ENCODE measurements around the gene NUP205. TPM values are rescaled to one million over a fixed set of nuclear protein-coding genes. Genes with fewer than 3 reads are reported as not detected.
"Not testable (repeated sequence)": the region's sequence is repeated elsewhere in the genome, so short reads cannot be mapped to it uniquely, and the experiment has no call there.

NUP205 gene
- total RNA-seq, 1 donor from 2014 or later, result 38.8 TPM

- DNase-seq (ENCODE audit: low read depth), result no peak
Observed at GRCh38 chr7:135666846-135667245, 109.1 kb downstream of the NUP205 start.

GRCh38 chr7:135667626-135668025 is 109.9 kb downstream of the NUP205 start:
- DNase-seq (ENCODE audit: low read depth), result not testable (repeated sequence)

- not testable (repeated sequence) for DNase-seq (ENCODE audit: low read depth)
Observed at GRCh38 chr7:135668852-135669395, 111.2 kb downstream of the NUP205 start.

- DNase-seq (ENCODE audit: low read depth), result no peak
Observed at GRCh38 chr7:135669774-135670173, 112.1 kb downstream of the NUP205 start.

GRCh38 chr7:135670179-135670578 is 112.5 kb downstream of the NUP205 start:
- DNase-seq (ENCODE audit: low read depth), result peak; percentile 38

- peak; percentile 74 for DNase-seq (ENCODE audit: low read depth)
Observed at GRCh38 chr7:135672560-135673359, 115.0 kb downstream of the NUP205 start.

GRCh38 chr7:135673360-135673706 is 115.6 kb downstream of the NUP205 start:
- peak; percentile 32 for DNase-seq (ENCODE audit: low read depth)

GRCh38 chr7:135678612-135679575 is 121.2 kb downstream of the NUP205 start:
- peak; percentile 90 for DNase-seq (ENCODE audit: low read depth)

- DNase-seq (ENCODE audit: low read depth), result no peak
Observed at GRCh38 chr7:135681762-135682161, 124.0 kb downstream of the NUP205 start.

GRCh38 chr7:135682191-135682590 is 124.5 kb downstream of the NUP205 start:
- peak; percentile 26 for DNase-seq (ENCODE audit: low read depth)

GRCh38 chr7:135683609-135684008 is 125.9 kb downstream of the NUP205 start:
- peak; percentile 52 for DNase-seq (ENCODE audit: low read depth)

GRCh38 chr7:135684136-135684535 is 126.4 kb downstream of the NUP205 start:
- DNase-seq (ENCODE audit: low read depth), result peak; percentile 63

GRCh38 chr7:135684699-135685098 is 127.0 kb downstream of the NUP205 start:
- DNase-seq (ENCODE audit: low read depth), result no peak

- DNase-seq (ENCODE audit: low read depth), result no peak
Observed at GRCh38 chr7:135685306-135686084, 127.8 kb downstream of the NUP205 start.

- peak; percentile 69 for DNase-seq (ENCODE audit: low read depth)
Observed at GRCh38 chr7:135687466-135687865, 129.7 kb downstream of the NUP205 start.

- DNase-seq (ENCODE audit: low read depth), result peak; percentile 71
Observed at GRCh38 chr7:135690566-135690965, 132.8 kb downstream of the NUP205 start.

- no peak for DNase-seq (ENCODE audit: low read depth)
Observed at GRCh38 chr7:135692055-135692454, 134.3 kb downstream of the NUP205 start.

GRCh38 chr7:135692606-135693005 is 134.9 kb downstream of the NUP205 start:
- not testable (repeated sequence) for DNase-seq (ENCODE audit: low read depth)

- DNase-seq (ENCODE audit: low read depth), result no peak
Observed at GRCh38 chr7:135693558-135693957, 135.8 kb downstream of the NUP205 start.

GRCh38 chr7:135697276-135698049 is 139.7 kb downstream of the NUP205 start:
- DNase-seq (ENCODE audit: low read depth), result no peak

Data from renal cortical epithelial cell (primary cell).